Vagina (tissue), 2 donors: ENCODE results near the gene SENP1. TPM values are rescaled to one million over a fixed set of nuclear protein-coding genes. Genes with fewer than 3 reads are reported as not detected.

Experiments
- DNase-seq, 2 donors: peaks; one replicate each; pipeline ENCODE4 v3.0.0-alpha.2; 2017; ENCODE audit errors: extremely low spot score in 2 of 2
- H3K27ac ChIP-seq: fragments of 200-600 bp; sonication (generic); one replicate; pipeline ENCODE4 v1.5.1; 2019
- H3K27me3 ChIP-seq: fragments of 200-600 bp; sonication (generic); one replicate; pipeline ENCODE4 v1.5.1; 2019
- H3K36me3 ChIP-seq, 2 donors: fragments of 200-600 bp; sonication (generic); one replicate each; pipeline ENCODE4 v1.5.1; 2017 to 2019
- H3K4me1 ChIP-seq: fragments of 200-600 bp; sonication (generic); one replicate; pipeline ENCODE4 v1.5.1; 2019
- H3K4me3 ChIP-seq, 2 donors: fragments of 200-600 bp; sonication (generic); 1 replicate in 1 of 2; 2 replicates in 1 of 2; pipeline ENCODE4 v1.5.1; 2016 to 2019
- H3K9me3 ChIP-seq: fragments of 200-600 bp; sonication (generic); one replicate; pipeline ENCODE4 v1.5.1; 2019
- POLR2A ChIP-seq, 2 donors: fragments of 450-650 bp; IDR thresholded peaks; one replicate each; pipeline ENCODE4 v1.6.1; 2017; ENCODE audit warnings: antibody characterized with exemption in 2 of 2, mild to moderate bottlenecking in 2 of 2, moderate library complexity in 2 of 2
- POLR2AphosphoS5 ChIP-seq, 2 donors: sonication (generic); formaldehyde crosslinking; IDR thresholded peaks; one replicate each; pipeline ENCODE4 v1.9.0; 2017; ENCODE audit warnings: antibody characterized with exemption in 2 of 2, mild to moderate bottlenecking in 2 of 2, low read depth in 1 of 2; ENCODE audit not compliant: insufficient read depth in 1 of 2
- intact Hi-C: fragments of 100-400 bp; cut with DNase I; formaldehyde crosslinking; loops from one replicate; pipeline ENCODE4 v1.15.1; 2023
- total RNA-seq: library from RNA; depleted of rRNA; stranded (reverse); fragments of >200 nt; gene quantifications from one replicate; pipeline ENCODE4 v1.2.3, GENCODE V29; 2016
- TF ChIP-seq, protein P1 (sequence below), 3 experiments: fragments of 450-650 bp in 2 of 3; fragments of 200-600 bp in 1 of 3; sonication (generic) in 1 of 3; IDR thresholded peaks; one replicate each; pipeline ENCODE4 v1.5.1; 2017 to 2019; ENCODE audit warnings: antibody characterized with exemption in 3 of 3, mild to moderate bottlenecking in 2 of 3, moderate library complexity in 2 of 3

SENP1 gene
- total RNA-seq, 1 donor from 2014 or later = 21.4 TPM

DNA sequence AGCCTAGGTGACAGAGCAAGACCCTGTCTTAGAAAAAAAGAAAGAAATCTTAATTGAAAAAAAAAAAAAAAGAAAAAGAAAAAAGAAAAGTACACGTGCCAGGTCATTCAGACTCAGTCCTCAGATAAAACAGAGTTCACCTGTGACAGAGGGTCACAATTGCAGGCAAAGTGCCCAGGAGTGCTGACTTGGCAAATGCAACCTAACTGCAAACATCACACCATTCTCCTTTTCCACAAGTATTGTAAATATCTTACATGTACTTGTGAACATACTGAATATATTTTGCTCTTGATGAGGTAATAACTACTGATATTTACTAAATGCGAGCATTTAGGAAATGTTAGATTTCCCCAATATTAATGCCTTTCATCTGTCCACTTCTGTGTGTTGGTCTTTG lies 92.6 kb downstream of the SENP1 start:
- H3K4me3 ChIP-seq = no peak overlapping the region
- H3K27me3 ChIP-seq = no peaks in the 10 kb centered on the region
- no peak overlapping the region for H3K27ac ChIP-seq
- no peaks in the 10 kb centered on the region for H3K36me3 ChIP-seq
- no peak for DNase-seq
- no peaks in the 10 kb centered on the region for H3K9me3 ChIP-seq
- intact Hi-C loops = no loop called here
- TF ChIP-seq, protein P1, sequence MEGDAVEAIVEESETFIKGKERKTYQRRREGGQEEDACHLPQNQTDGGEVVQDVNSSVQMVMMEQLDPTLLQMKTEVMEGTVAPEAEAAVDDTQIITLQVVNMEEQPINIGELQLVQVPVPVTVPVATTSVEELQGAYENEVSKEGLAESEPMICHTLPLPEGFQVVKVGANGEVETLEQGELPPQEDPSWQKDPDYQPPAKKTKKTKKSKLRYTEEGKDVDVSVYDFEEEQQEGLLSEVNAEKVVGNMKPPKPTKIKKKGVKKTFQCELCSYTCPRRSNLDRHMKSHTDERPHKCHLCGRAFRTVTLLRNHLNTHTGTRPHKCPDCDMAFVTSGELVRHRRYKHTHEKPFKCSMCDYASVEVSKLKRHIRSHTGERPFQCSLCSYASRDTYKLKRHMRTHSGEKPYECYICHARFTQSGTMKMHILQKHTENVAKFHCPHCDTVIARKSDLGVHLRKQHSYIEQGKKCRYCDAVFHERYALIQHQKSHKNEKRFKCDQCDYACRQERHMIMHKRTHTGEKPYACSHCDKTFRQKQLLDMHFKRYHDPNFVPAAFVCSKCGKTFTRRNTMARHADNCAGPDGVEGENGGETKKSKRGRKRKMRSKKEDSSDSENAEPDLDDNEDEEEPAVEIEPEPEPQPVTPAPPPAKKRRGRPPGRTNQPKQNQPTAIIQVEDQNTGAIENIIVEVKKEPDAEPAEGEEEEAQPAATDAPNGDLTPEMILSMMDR (IDR thresholded peaks at IDR 0.05) = no peak
- TF ChIP-seq POLR2A (IDR thresholded peaks at IDR 0.05) (no peak), POLR2AphosphoS5 (IDR thresholded peaks at IDR 0.05; ENCODE audit: insufficient read depth in 1 of 2, low read depth in 1 of 2) (no peak)
- H3K4me1 ChIP-seq = no peaks in the 10 kb centered on the region

DNA sequence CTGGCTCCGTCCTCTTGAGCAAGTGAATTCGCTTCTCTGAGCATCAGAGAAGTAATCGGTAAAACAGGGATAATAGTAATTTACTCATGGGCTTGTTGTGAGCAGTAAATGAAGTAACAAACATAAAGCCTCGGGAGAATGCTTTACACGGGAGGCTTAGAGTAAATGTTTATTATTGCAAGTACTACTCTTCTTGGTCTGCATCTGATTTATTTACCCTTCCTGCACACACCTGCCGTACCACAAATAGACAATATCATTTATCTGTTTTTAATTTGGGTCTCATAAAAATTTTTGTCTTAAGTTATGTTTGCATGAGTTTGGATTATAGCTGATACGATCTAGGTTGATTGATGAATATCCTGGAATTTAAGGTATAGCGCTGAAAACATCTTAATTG lies 93.8 kb downstream of the SENP1 start:
- Histone ChIP-seq H3K4me3 (no peak overlapping the region), H3K27ac (no peak overlapping the region), H3K36me3 (no peaks in the 10 kb centered on the region), H3K4me1 (no peaks in the 10 kb centered on the region), H3K9me3 (no peaks in the 10 kb centered on the region), H3K27me3 (no peaks in the 10 kb centered on the region)
- intact Hi-C loops = no loop called here
- TF ChIP-seq POLR2A (IDR thresholded peaks at IDR 0.05) = no peak
- TF ChIP-seq, protein P1 (IDR thresholded peaks at IDR 0.05) = no peak
- TF ChIP-seq POLR2AphosphoS5 (IDR thresholded peaks at IDR 0.05; ENCODE audit: insufficient read depth in 1 of 2, low read depth in 1 of 2) = no peak
- no peak for DNase-seq

DNA sequence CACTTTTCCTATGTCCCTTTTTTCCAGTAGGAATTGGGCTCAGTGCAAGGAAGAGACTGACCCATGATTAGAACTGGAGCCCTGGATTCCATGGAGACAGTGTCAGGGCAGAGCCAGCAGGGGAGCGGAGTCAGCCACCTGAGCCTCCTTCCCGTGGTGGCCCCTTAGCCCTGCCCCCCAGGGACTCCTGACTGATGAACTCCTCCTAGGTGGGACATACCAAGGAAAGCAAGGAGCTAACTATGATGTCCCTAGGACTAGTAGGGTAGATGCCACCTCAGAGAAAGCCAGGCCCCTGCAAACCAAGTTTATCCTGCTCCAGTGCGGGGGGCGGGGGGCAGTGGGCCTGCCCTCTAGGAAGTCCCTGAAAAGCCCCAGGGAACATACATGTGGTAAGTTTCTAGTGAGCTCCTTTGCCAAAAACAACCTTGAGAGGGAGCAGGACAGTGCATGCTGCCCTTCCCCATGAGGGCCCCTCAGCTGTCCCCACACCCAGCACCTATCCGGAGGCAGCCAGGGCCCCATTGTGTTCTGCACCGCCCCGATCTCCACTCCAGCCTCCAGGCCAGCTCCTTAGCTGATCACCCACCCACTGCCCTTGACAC lies 95.4 kb downstream of the SENP1 start:
- Histone ChIP-seq H3K27ac (no peak overlapping the region), H3K4me3 (no peak overlapping the region), H3K27me3 (peaks cover 3% of the 10 kb centered on the region), H3K36me3 (no peaks in the 10 kb centered on the region), H3K4me1 (no peaks in the 10 kb centered on the region), H3K9me3 (no peaks in the 10 kb centered on the region)
- intact Hi-C loops = no loop called here
- TF ChIP-seq POLR2A (IDR thresholded peaks at IDR 0.05) = no peak
- TF ChIP-seq, protein P1 (IDR thresholded peaks at IDR 0.05) = no peak
- DNase-seq = no peak

DNA sequence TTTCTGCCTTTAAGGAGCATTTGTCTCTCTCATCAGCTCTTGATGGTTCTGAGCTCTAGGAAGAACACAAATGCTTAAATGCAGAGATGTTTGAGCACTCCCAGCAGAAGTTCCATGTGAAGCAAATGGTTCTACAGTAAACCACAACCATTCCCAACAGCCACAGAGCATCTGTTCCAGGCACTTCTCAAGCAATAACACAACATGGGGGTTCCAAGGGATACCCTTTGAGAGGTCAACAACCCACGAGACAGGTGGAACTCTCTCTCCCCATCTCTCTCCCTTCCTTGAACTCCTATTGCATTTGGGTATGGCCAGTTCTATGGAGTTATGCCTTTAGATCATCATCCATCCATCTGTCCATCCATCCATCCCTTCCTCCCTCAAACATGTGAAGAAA lies 96.4 kb downstream of the SENP1 start:
- Histone ChIP-seq H3K27ac (no peak overlapping the region), H3K27me3 (peaks cover 11% of the 10 kb centered on the region), H3K9me3 (no peaks in the 10 kb centered on the region), H3K36me3 (no peaks in the 10 kb centered on the region), H3K4me1 (peaks cover 5% of the 10 kb centered on the region), H3K4me3 (no peak overlapping the region)
- DNase-seq = no peak
- intact Hi-C loops = no loop called here
- TF ChIP-seq, protein P1 (IDR thresholded peaks at IDR 0.05) = no peak
- no peak for TF ChIP-seq POLR2A (IDR thresholded peaks at IDR 0.05)
- TF ChIP-seq POLR2AphosphoS5 (IDR thresholded peaks at IDR 0.05; ENCODE audit: insufficient read depth in 1 of 2, low read depth in 1 of 2) = no peak

DNA sequence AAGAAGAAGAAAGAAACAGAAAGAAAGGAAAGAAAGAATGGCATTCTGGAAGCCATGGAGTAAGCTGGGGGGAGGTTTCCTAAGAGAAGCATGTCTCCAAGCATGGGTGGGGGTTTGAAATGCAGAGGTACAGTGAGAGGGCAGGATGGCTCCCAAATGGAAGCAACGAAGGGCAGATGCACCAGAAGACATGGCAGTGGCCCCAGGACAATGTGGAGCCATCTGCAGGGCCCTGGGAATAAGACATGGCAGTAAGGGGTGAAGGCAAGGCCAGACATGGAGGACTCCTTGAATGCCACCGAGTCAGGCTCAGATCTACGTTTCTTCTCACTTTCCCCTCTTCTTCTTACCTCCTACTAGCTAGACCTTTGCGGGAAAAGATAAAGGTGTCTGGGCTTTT lies 96.9 kb downstream of the SENP1 start:
- TF ChIP-seq POLR2A (IDR thresholded peaks at IDR 0.05) = no peak
- TF ChIP-seq POLR2AphosphoS5 (IDR thresholded peaks at IDR 0.05; ENCODE audit: insufficient read depth in 1 of 2, low read depth in 1 of 2) = no peak
- TF ChIP-seq, protein P1 (IDR thresholded peaks at IDR 0.05) = no peak
- Histone ChIP-seq H3K27ac (no peak overlapping the region), H3K4me3 (no peak overlapping the region), H3K9me3 (no peaks in the 10 kb centered on the region), H3K4me1 (peaks cover 10% of the 10 kb centered on the region), H3K36me3 (no peaks in the 10 kb centered on the region), H3K27me3 (peaks cover 14% of the 10 kb centered on the region)
- intact Hi-C loops = no loop called here
- DNase-seq = no peak
